ENCODE results near the gene EBLN2. TPM values are rescaled to one million over a fixed set of nuclear protein-coding genes. Genes with fewer than 3 reads are reported as not detected.
A peak's percentile ranks its signal among the peaks of the same experiment; 100 is the strongest.

The EBLN2 gene
- total RNA-seq, 2 donors from 2014 or later: 9.3 to 12.2 TPM

- TF ChIP-seq CTCF (conservative IDR thresholded peaks at IDR 0.05): no peak
- H3K9ac ChIP-seq (ENCODE audit: extremely low read depth, low read length, poor library complexity, severe bottlenecking): no peak overlapping the region
- H3K4me1 Mint-ChIP-seq: peaks cover 4% of the 10 kb centered on the region
Observed at GRCh38 chr3:73055583-73055982, 5.9 kb upstream of the EBLN2 start.

DNA sequence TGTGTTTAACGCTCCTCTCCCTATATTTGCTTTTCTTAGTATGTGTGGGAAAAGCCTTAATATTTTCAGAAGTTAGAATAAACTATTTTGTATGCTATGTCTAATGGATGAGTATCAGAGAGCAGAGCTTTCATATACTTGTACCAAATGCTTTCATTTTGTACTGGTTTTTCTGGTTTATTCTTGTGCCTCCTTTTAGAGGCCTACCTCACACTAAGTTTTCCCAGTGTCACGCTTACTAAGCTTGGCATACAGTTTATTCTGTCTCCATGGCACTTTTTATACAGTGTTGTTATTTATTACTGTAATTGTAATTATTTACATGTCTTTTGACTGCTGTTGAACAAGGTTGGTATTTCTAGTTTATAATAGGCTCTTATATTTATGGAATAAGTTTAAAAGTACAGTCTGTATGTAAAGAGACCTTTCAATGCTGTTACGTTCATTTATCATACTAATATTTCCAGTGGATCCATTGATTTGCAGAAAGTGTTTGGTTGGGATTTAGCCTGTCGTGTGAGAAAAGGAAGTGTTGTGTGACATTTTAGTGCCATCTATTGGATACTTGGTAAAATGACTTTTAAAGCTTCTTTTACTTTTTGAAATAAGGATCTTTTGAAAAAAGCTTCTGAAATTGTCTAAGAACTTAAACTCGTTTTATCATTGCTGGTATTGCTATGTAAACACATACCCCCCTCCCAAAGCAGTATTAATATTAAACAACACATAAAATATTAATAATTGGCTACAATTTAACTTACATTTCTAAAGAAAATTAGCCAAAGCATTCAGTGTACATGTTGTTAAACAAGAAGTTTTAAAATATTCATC lies 5.2 kb upstream of the EBLN2 start:
- peak; percentile 71 for TF ChIP-seq CTCF (conservative IDR thresholded peaks at IDR 0.05)
- Mint-ChIP-seq H3K9me3 (no peaks in the 10 kb centered on the region), H3K4me3 (no peak overlapping the region), H3K36me3 (ENCODE audit: low read depth) (peaks cover 21% of the 10 kb centered on the region), H3K27me3 (ENCODE audit: insufficient read depth) (no peaks in the 10 kb centered on the region), H3K27ac (no peak overlapping the region), H3K4me1 (peaks cover 4% of the 10 kb centered on the region)
- Histone ChIP-seq H3K27ac (ENCODE audit: low read depth, low read length) (no peak overlapping the region), H3K4me1 (ENCODE audit: control insufficient read depth, insufficient read depth, low read length) (peaks cover 2% of the 10 kb centered on the region), H3K27me3 (ENCODE audit: control insufficient read depth, insufficient read depth, low read length, poor library complexity, severe bottlenecking) (no peaks in the 10 kb centered on the region), H3K9ac (ENCODE audit: extremely low read depth, low read length, poor library complexity, severe bottlenecking) (no peak overlapping the region), H3K9me3 (ENCODE audit: control insufficient read depth, low read length) (no peaks in the 10 kb centered on the region), H3K36me3 (ENCODE audit: control insufficient read depth, insufficient read depth, low read length) (peaks cover 43% of the 10 kb centered on the region), H3K4me3 (ENCODE audit: low read length) (no peak overlapping the region)
- DNase-seq: no peak
- 76% methylated on average over 5 of the region's 5 CpGs; no CpG with 5 or more reads in 1 of the 2 experiments for WGBS, 2 experiments (ENCODE audit: insufficient coverage in 1 of 2, insufficient read length in 1 of 2)

More at GRCh38 chr3:73055583-73055982, 5.9 kb upstream of the EBLN2 start:
- peak; percentile 68 for DNase-seq
- Mint-ChIP-seq H3K36me3 (ENCODE audit: low read depth) (peaks cover 24% of the 10 kb centered on the region), H3K27me3 (ENCODE audit: insufficient read depth) (no peaks in the 10 kb centered on the region), H3K9me3 (no peaks in the 10 kb centered on the region), H3K27ac (no peak overlapping the region), H3K4me3 (no peak overlapping the region)
- Histone ChIP-seq H3K4me1 (ENCODE audit: control insufficient read depth, insufficient read depth, low read length) (peaks cover 2% of the 10 kb centered on the region), H3K27me3 (ENCODE audit: control insufficient read depth, insufficient read depth, low read length, poor library complexity, severe bottlenecking) (no peaks in the 10 kb centered on the region), H3K27ac (ENCODE audit: low read depth, low read length) (peak overlapping the region; percentile 32), H3K4me3 (ENCODE audit: low read length) (no peak overlapping the region), H3K9me3 (ENCODE audit: control insufficient read depth, low read length) (no peaks in the 10 kb centered on the region), H3K36me3 (ENCODE audit: control insufficient read depth, insufficient read depth, low read length) (peaks cover 45% of the 10 kb centered on the region)
- 77 to 89% methylated on average over 7 to 8 of the region's 8 CpGs for WGBS, 2 experiments (ENCODE audit: insufficient coverage in 1 of 2, insufficient read length in 1 of 2)

DNA sequence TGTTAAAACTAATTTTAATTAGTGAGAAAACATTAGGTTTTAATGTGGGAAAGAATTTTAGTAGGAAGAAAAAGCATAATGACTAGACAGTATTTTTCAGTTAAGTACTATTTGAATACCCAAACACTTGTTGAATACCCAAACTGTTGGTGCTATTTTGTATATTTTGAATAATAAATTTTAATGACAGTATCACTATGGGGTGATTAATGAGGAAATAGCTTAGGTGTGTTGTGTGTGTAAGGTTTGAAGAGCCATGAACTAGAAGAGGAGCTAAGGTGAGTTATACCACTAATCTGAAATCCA lies 4.7 kb upstream of the EBLN2 start:
- no peaks in the 10 kb centered on the region for H3K27me3 ChIP-seq (ENCODE audit: control insufficient read depth, insufficient read depth, low read length, poor library complexity, severe bottlenecking)
- no peak overlapping the region for H3K4me3 Mint-ChIP-seq
- H3K36me3 Mint-ChIP-seq (ENCODE audit: low read depth): peaks cover 24% of the 10 kb centered on the region
- H3K36me3 ChIP-seq (ENCODE audit: control insufficient read depth, insufficient read depth, low read length): peaks cover 48% of the 10 kb centered on the region
- H3K27ac Mint-ChIP-seq: no peak overlapping the region
- H3K9me3 Mint-ChIP-seq: no peaks in the 10 kb centered on the region
- no peak overlapping the region for H3K9ac ChIP-seq (ENCODE audit: extremely low read depth, low read length, poor library complexity, severe bottlenecking)
- DNase-seq: no peak
- no peak overlapping the region for H3K27ac ChIP-seq (ENCODE audit: low read depth, low read length)
- peaks cover 2% of the 10 kb centered on the region for H3K4me1 ChIP-seq (ENCODE audit: control insufficient read depth, insufficient read depth, low read length)
- peaks cover 4% of the 10 kb centered on the region for H3K4me1 Mint-ChIP-seq
- no peaks in the 10 kb centered on the region for H3K9me3 ChIP-seq (ENCODE audit: control insufficient read depth, low read length)
- no peak overlapping the region for H3K4me3 ChIP-seq (ENCODE audit: low read length)
- H3K27me3 Mint-ChIP-seq (ENCODE audit: insufficient read depth): no peaks in the 10 kb centered on the region
- no peak for TF ChIP-seq CTCF (conservative IDR thresholded peaks at IDR 0.05)
